ENCODE measurements around the gene CCDC85C.

CCDC85C gene

GRCh38 chr14:99551034-99551922, 52.7 kb downstream of the CCDC85C start:
- Histone ChIP-seq H3K9ac (ENCODE audit: low read depth, low read length) (no peak overlapping the region), H3K4me3 (ENCODE audit: low read depth, low read length) (no peak overlapping the region), H3K27me3 (ENCODE audit: control insufficient read depth, insufficient read depth, low read length) (no peaks in the 10 kb centered on the region), H3K27ac (ENCODE audit: low read depth, low read length) (no peak overlapping the region), H3K4me1 (ENCODE audit: control insufficient read depth, insufficient read depth, low read length) (peaks cover 10% of the 10 kb centered on the region), H3K9me3 (ENCODE audit: control insufficient read depth, insufficient read depth, low read length) (no peaks in the 10 kb centered on the region), H3K36me3 (ENCODE audit: control insufficient read depth, insufficient read depth, low read length) (no peaks in the 10 kb centered on the region)

- peaks cover 18% of the 10 kb centered on the region for H3K4me1 ChIP-seq (ENCODE audit: control insufficient read depth, insufficient read depth, low read length)
- H3K9me3 ChIP-seq (ENCODE audit: control insufficient read depth, insufficient read depth, low read length), result no peaks in the 10 kb centered on the region
- H3K27me3 ChIP-seq (ENCODE audit: control insufficient read depth, insufficient read depth, low read length), result no peaks in the 10 kb centered on the region
- no peak overlapping the region for H3K9ac ChIP-seq (ENCODE audit: low read depth, low read length)
- no peak overlapping the region for H3K4me3 ChIP-seq (ENCODE audit: low read depth, low read length)
- no peak overlapping the region for H3K27ac ChIP-seq (ENCODE audit: low read depth, low read length)
- H3K36me3 ChIP-seq (ENCODE audit: control insufficient read depth, insufficient read depth, low read length), result no peaks in the 10 kb centered on the region
Observed at GRCh38 chr14:99550387-99550992, 53.5 kb downstream of the CCDC85C start.

- peaks cover 26% of the 10 kb centered on the region for H3K4me1 ChIP-seq (ENCODE audit: control insufficient read depth, insufficient read depth, low read length)
- no peaks in the 10 kb centered on the region for H3K9me3 ChIP-seq (ENCODE audit: control insufficient read depth, insufficient read depth, low read length)
- H3K36me3 ChIP-seq (ENCODE audit: control insufficient read depth, insufficient read depth, low read length), result no peaks in the 10 kb centered on the region
- H3K27me3 ChIP-seq (ENCODE audit: control insufficient read depth, insufficient read depth, low read length), result no peaks in the 10 kb centered on the region
- H3K27ac ChIP-seq (ENCODE audit: low read depth, low read length), result peak overlapping the region; percentile 12
- H3K4me3 ChIP-seq (ENCODE audit: low read depth, low read length), result no peak overlapping the region
- no peak overlapping the region for H3K9ac ChIP-seq (ENCODE audit: low read depth, low read length)
Observed at GRCh38 chr14:99549684-99550083, 54.3 kb downstream of the CCDC85C start.

DNA sequence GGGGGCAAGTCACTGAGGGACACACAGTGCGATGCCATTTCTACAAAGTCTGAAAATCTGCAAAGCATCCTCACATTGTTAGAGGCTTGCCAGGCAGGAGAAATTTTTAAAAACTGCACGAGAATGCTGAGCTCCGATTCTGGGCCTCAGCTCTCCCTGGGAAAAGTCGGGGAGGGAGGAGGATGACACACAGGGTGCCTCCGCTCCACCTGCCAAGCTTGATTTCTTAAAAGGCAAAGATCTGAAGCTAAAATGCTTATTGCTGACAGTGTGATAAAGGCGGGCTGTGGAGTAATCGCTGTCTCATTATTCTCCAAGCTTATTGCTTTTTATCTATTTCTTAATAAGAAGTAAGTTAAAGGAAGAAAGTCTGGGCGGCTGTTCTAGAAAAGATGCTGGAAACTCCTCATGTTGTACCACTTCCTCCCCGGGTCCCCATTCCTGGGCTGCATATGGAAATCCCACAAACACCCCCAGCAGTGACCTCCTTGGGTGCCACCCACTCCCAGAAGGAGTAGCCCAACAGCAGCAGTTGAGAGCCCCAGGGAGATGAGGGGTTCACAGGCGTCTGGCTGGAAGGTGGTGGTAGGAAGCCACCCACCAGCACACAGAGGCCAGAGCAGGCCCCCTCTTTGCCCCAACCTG, 55.0 kb downstream of the CCDC85C start:
- Histone ChIP-seq H3K9ac (ENCODE audit: low read depth, low read length) (no peak overlapping the region), H3K27me3 (ENCODE audit: control insufficient read depth, insufficient read depth, low read length) (no peaks in the 10 kb centered on the region), H3K27ac (ENCODE audit: low read depth, low read length) (no peak overlapping the region)

DNA sequence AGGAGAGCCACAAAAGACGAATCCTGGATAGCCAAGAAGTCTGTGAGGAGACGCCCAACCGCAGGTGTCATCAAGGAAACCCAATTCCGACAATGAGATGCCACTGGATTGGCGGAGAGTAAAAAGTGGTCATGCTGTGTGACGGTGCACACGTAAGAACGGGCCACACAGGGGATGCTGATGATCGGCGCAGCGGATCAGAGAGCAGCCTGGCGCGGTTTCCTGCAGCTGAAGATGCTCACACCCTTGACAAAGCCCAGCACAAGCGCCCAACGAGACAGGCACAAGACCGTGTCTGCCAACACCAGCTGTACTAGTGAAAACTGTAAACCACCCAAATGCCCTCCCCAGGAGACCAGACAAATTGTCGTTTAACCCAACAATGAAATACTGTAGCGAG, 55.8 kb downstream of the CCDC85C start:
- peaks cover 26% of the 10 kb centered on the region for H3K4me1 ChIP-seq (ENCODE audit: control insufficient read depth, insufficient read depth, low read length)
- H3K27me3 ChIP-seq (ENCODE audit: control insufficient read depth, insufficient read depth, low read length), result no peaks in the 10 kb centered on the region
- H3K9me3 ChIP-seq (ENCODE audit: control insufficient read depth, insufficient read depth, low read length), result no peaks in the 10 kb centered on the region
- H3K36me3 ChIP-seq (ENCODE audit: control insufficient read depth, insufficient read depth, low read length), result no peaks in the 10 kb centered on the region
- no peak overlapping the region for H3K4me3 ChIP-seq (ENCODE audit: low read depth, low read length)
- H3K27ac ChIP-seq (ENCODE audit: low read depth, low read length), result no peak overlapping the region
- no peak overlapping the region for H3K9ac ChIP-seq (ENCODE audit: low read depth, low read length)

More for the DNA sequence above, 55.0 kb downstream of the CCDC85C start:
- no peaks in the 10 kb centered on the region for H3K9me3 ChIP-seq (ENCODE audit: control insufficient read depth, insufficient read depth, low read length)
- H3K4me3 ChIP-seq (ENCODE audit: low read depth, low read length), result no peak overlapping the region
- no peaks in the 10 kb centered on the region for H3K36me3 ChIP-seq (ENCODE audit: control insufficient read depth, insufficient read depth, low read length)
- H3K4me1 ChIP-seq (ENCODE audit: control insufficient read depth, insufficient read depth, low read length), result peaks cover 26% of the 10 kb centered on the region

DNA sequence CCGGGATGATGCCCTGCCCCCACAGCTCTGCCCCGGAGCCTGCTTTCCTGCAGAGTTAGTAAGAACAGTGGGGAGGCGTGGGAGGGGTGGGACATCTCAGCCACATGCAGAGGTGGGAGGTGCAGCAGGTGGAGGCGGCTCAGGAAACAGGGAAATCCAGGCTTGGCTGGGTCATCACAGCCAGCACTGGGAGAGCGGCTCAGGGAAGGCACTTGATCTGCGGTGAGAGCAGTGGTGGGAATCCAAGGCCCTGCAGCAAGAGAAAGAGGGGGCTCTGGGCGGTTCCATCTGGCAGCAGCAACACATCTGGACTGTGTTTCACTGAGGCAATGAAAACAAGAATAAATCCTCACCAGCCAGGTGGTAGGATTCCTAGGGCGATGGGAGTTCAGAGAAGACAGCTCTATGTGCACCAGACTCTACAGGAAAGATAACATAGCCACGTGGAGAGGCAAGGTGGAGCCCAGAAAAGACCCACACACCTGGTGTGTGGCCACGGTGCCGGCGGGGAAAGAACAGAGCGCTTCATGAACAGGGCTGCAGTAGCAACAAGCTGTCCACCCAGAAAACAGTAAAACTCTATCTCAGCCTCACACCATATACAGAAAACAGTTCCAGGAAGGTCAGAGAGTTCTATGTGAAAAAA, 57.6 kb downstream of the CCDC85C start:
- peak overlapping the region; percentile 56 for H3K27ac ChIP-seq (ENCODE audit: low read depth, low read length)
- no peaks in the 10 kb centered on the region for H3K27me3 ChIP-seq (ENCODE audit: control insufficient read depth, insufficient read depth, low read length)
- no peak overlapping the region for H3K9ac ChIP-seq (ENCODE audit: low read depth, low read length)
- H3K4me3 ChIP-seq (ENCODE audit: low read depth, low read length), result no peak overlapping the region
- no peaks in the 10 kb centered on the region for H3K36me3 ChIP-seq (ENCODE audit: control insufficient read depth, insufficient read depth, low read length)
- peaks cover 26% of the 10 kb centered on the region for H3K4me1 ChIP-seq (ENCODE audit: control insufficient read depth, insufficient read depth, low read length)
- H3K9me3 ChIP-seq (ENCODE audit: control insufficient read depth, insufficient read depth, low read length), result no peaks in the 10 kb centered on the region

- Histone ChIP-seq H3K36me3 (ENCODE audit: control insufficient read depth, insufficient read depth, low read length) (no peaks in the 10 kb centered on the region), H3K27ac (ENCODE audit: low read depth, low read length) (no peak overlapping the region), H3K4me3 (ENCODE audit: low read depth, low read length) (no peak overlapping the region), H3K4me1 (ENCODE audit: control insufficient read depth, insufficient read depth, low read length) (peaks cover 24% of the 10 kb centered on the region), H3K27me3 (ENCODE audit: control insufficient read depth, insufficient read depth, low read length) (no peaks in the 10 kb centered on the region), H3K9me3 (ENCODE audit: control insufficient read depth, insufficient read depth, low read length) (no peaks in the 10 kb centered on the region), H3K9ac (ENCODE audit: low read depth, low read length) (no peak overlapping the region)
Observed at GRCh38 chr14:99545586-99545985, 58.4 kb downstream of the CCDC85C start.

- no peak overlapping the region for H3K27ac ChIP-seq (ENCODE audit: low read depth, low read length)
- H3K4me1 ChIP-seq (ENCODE audit: control insufficient read depth, insufficient read depth, low read length), result peaks cover 29% of the 10 kb centered on the region
Observed at GRCh38 chr14:99544991-99545390, 59.0 kb downstream of the CCDC85C start.

DNA sequence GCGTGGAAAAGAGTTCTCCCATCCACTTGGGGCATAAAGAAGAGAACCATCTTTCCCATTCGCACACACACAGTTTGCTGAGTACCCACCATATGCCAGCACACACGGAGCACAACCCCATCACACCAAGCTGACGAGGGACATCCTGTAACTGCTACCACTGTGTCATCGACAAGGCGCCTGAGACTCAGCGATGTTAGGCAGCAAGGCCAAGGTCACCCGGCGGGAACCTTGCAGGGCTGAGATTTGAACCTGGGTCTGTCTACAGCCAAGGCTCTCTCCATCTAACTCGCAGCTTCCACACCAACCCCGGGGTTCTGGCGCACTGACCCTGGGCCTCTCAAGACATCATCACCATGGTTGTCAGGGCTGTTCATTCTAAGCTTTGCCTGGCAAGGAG, 60.0 kb downstream of the CCDC85C start:
- Histone ChIP-seq H3K9me3 (ENCODE audit: control insufficient read depth, insufficient read depth, low read length) (no peaks in the 10 kb centered on the region), H3K9ac (ENCODE audit: low read depth, low read length) (no peak overlapping the region), H3K27ac (ENCODE audit: low read depth, low read length) (no peak overlapping the region), H3K4me1 (ENCODE audit: control insufficient read depth, insufficient read depth, low read length) (peaks cover 29% of the 10 kb centered on the region), H3K36me3 (ENCODE audit: control insufficient read depth, insufficient read depth, low read length) (no peaks in the 10 kb centered on the region), H3K4me3 (ENCODE audit: low read depth, low read length) (no peak overlapping the region), H3K27me3 (ENCODE audit: control insufficient read depth, insufficient read depth, low read length) (no peaks in the 10 kb centered on the region)

More at GRCh38 chr14:99544991-99545390, 59.0 kb downstream of the CCDC85C start:
- Histone ChIP-seq H3K4me3 (ENCODE audit: low read depth, low read length) (no peak overlapping the region), H3K9ac (ENCODE audit: low read depth, low read length) (no peak overlapping the region), H3K9me3 (ENCODE audit: control insufficient read depth, insufficient read depth, low read length) (no peaks in the 10 kb centered on the region), H3K27me3 (ENCODE audit: control insufficient read depth, insufficient read depth, low read length) (no peaks in the 10 kb centered on the region), H3K36me3 (ENCODE audit: control insufficient read depth, insufficient read depth, low read length) (no peaks in the 10 kb centered on the region)

- H3K9me3 ChIP-seq (ENCODE audit: control insufficient read depth, insufficient read depth, low read length), result no peaks in the 10 kb centered on the region
- H3K4me1 ChIP-seq (ENCODE audit: control insufficient read depth, insufficient read depth, low read length), result peaks cover 34% of the 10 kb centered on the region
- no peak overlapping the region for H3K27ac ChIP-seq (ENCODE audit: low read depth, low read length)
Observed at GRCh38 chr14:99543370-99543769, 60.6 kb downstream of the CCDC85C start.

More at GRCh38 chr14:99543370-99543769, 60.6 kb downstream of the CCDC85C start:
- Histone ChIP-seq H3K36me3 (ENCODE audit: control insufficient read depth, insufficient read depth, low read length) (no peaks in the 10 kb centered on the region), H3K27me3 (ENCODE audit: control insufficient read depth, insufficient read depth, low read length) (no peaks in the 10 kb centered on the region), H3K9ac (ENCODE audit: low read depth, low read length) (no peak overlapping the region), H3K4me3 (ENCODE audit: low read depth, low read length) (no peak overlapping the region)
